Measurements from ENCODE around the gene GATAD2B. TPM values are rescaled to one million over a fixed set of nuclear protein-coding genes. Genes with fewer than 3 reads are reported as not detected.

The GATAD2B gene
- total and polyA plus RNA-seq, 2 donors (not counting 3 experiments of a cell fraction or from before 2014, with no cell fraction given): 8.5 to 46.3 TPM

- no peak for TF ChIP-seq EZH2 (IDR thresholded peaks at IDR 0.05; ENCODE audit: borderline replicate concordance, low read depth, low read length, severe bottlenecking)
- H3K4me2 ChIP-seq (ENCODE audit: insufficient read depth, low read length): no peak overlapping the region
- H3K79me2 ChIP-seq (ENCODE audit: control insufficient read depth, insufficient read depth, low read length): no peaks in the 10 kb centered on the region
- no peaks in the 10 kb centered on the region for H3K9me1 ChIP-seq (replicated peaks; ENCODE audit: control insufficient read depth, extremely low read depth, insufficient read depth, low read length)
- intact Hi-C loops (cut with micrococcal nuclease): no loop called here
- no TSS peak for BruUV-seq (replicated peaks)
- H4K20me1 ChIP-seq (replicated peaks; ENCODE audit: control insufficient read depth, extremely low read depth, insufficient read depth, low read length): no peaks in the 10 kb centered on the region
- POLR2A ChIA-PET: no interaction called here
- H3K4me3 ChIP-seq (replicated peaks in 1 of 3; ENCODE audit: insufficient read depth in 1 of 3, low read depth in 1 of 3, low read length in 3 of 3): no peak overlapping the region
- no peak overlapping the region for H3K27ac ChIP-seq (ENCODE audit: insufficient read depth, low read depth, low read length)
- peaks cover 5 to 62% of the 10 kb centered on the region in 2 experiments for H3K36me3 ChIP-seq (ENCODE audit: control insufficient read depth in 2 of 2, extremely low read depth in 1 of 2, insufficient read depth in 2 of 2, low read length in 2 of 2)
- dilution Hi-C loops (cut with MboI; ENCODE audit: extremely low pct_ligation_motif_present, low sequenced_read_pairs): no loop called here
- no peak overlapping the region for H2AFZ ChIP-seq (ENCODE audit: low read depth, low read length)
- CTCF ChIA-PET: no interaction called here
- H3K4me1 ChIP-seq (ENCODE audit: control insufficient read depth, extremely low read depth, insufficient read depth, low read length): no peaks in the 10 kb centered on the region
- no peak overlapping the region for H3K9ac ChIP-seq (replicated peaks; ENCODE audit: extremely low read depth, insufficient read depth, low read length)
- no peaks in the 10 kb centered on the region for H3K9me3 ChIP-seq (replicated peaks; ENCODE audit: control insufficient read depth, insufficient read depth, low read length)
- H3K27me3 ChIP-seq (ENCODE audit: control insufficient read depth in 2 of 2, insufficient read depth in 2 of 2, low read length in 2 of 2): no peaks in the 10 kb centered on the region
- DNase-seq (ENCODE audit: low read depth, low spot score) (no peak), FAIRE-seq (no peak)
These were observed 13.4 kb upstream of the GATAD2B start for GRCh38 chr1:153936011-153936802.

- no peaks in the 10 kb centered on the region for H3K9me1 ChIP-seq (replicated peaks; ENCODE audit: control insufficient read depth, extremely low read depth, insufficient read depth, low read length)
- H3K79me2 ChIP-seq (ENCODE audit: control insufficient read depth, insufficient read depth, low read length): no peaks in the 10 kb centered on the region
- DNase-seq (ENCODE audit: low read depth, low spot score): no peak
- H3K9ac ChIP-seq (replicated peaks; ENCODE audit: extremely low read depth, insufficient read depth, low read length): no peak overlapping the region
- H3K4me3 ChIP-seq (replicated peaks in 1 of 3; ENCODE audit: insufficient read depth in 1 of 3, low read depth in 1 of 3, low read length in 3 of 3): no peak overlapping the region
- no peak for TF ChIP-seq FOS (IDR thresholded peaks at IDR 0.05; ENCODE audit: borderline replicate concordance, insufficient read depth, low read length)
- TF ChIP-seq POLR2A (IDR thresholded peaks at IDR 0.05; ENCODE audit: low read depth, low read length): no peak
- no peak for TF ChIP-seq EZH2 (IDR thresholded peaks at IDR 0.05; ENCODE audit: borderline replicate concordance, low read depth, low read length, severe bottlenecking)
- TF ChIP-seq MAX (IDR thresholded peaks at IDR 0.05; ENCODE audit: insufficient read depth, insufficient read length): no peak
- TF ChIP-seq JUN (IDR thresholded peaks at IDR 0.05; ENCODE audit: borderline replicate concordance, insufficient read depth, insufficient read length, low read depth): no peak
- no peak for TF ChIP-seq MYC (IDR thresholded peaks at IDR 0.05; ENCODE audit: low read depth, low read length)
- no peak for TF ChIP-seq GATA2 (IDR thresholded peaks at IDR 0.05; ENCODE audit: insufficient read depth, insufficient read length, low read depth, low read length)
- TF ChIP-seq CTCF (IDR thresholded peaks at IDR 0.05; ENCODE audit: extremely low read depth in 1 of 2, insufficient read depth in 1 of 2, low read depth in 1 of 2, low read length in 2 of 2): no peak
- no peak for TF ChIP-seq POLR2AphosphoS5 (IDR thresholded peaks at IDR 0.05; ENCODE audit: insufficient read depth, low read depth, low read length)
- no peaks in the 10 kb centered on the region for H3K4me1 ChIP-seq (ENCODE audit: control insufficient read depth, extremely low read depth, insufficient read depth, low read length)
- peaks cover 5 to 53% of the 10 kb centered on the region in 2 experiments for H3K36me3 ChIP-seq (ENCODE audit: control insufficient read depth in 2 of 2, extremely low read depth in 1 of 2, insufficient read depth in 2 of 2, low read length in 2 of 2)
- intact Hi-C loops (cut with micrococcal nuclease) (no loop called here), dilution Hi-C loops (cut with MboI; ENCODE audit: extremely low pct_ligation_motif_present, low sequenced_read_pairs) (no loop called here)
- BruUV-seq (replicated peaks): no TSS peak
- no peak overlapping the region for H3K27ac ChIP-seq (ENCODE audit: insufficient read depth, low read depth, low read length)
- no peak for FAIRE-seq
- no peaks in the 10 kb centered on the region for H3K27me3 ChIP-seq (ENCODE audit: control insufficient read depth in 2 of 2, insufficient read depth in 2 of 2, low read length in 2 of 2)
- no peaks in the 10 kb centered on the region for H4K20me1 ChIP-seq (replicated peaks; ENCODE audit: control insufficient read depth, extremely low read depth, insufficient read depth, low read length)
- CTCF ChIA-PET: no interaction called here
- H3K9me3 ChIP-seq (replicated peaks; ENCODE audit: control insufficient read depth, insufficient read depth, low read length): no peaks in the 10 kb centered on the region
- POLR2A ChIA-PET: no interaction called here
- H3K4me2 ChIP-seq (ENCODE audit: insufficient read depth, low read length): no peak overlapping the region
- no peak overlapping the region for H2AFZ ChIP-seq (ENCODE audit: low read depth, low read length)
These were observed 12.0 kb upstream of the GATAD2B start for GRCh38 chr1:153934746-153935145.

Data from endothelial cell of umbilical vein (primary cell).